ENCODE results near the gene CRB3. TPM values are rescaled to one million over a fixed set of nuclear protein-coding genes. Genes with fewer than 3 reads are reported as not detected.

The CRB3 gene
- total and polyA plus RNA-seq, 9 of the 15 experiments (the other 6 are each of a cell fraction or from before 2014, with no cell fraction given) = 0.49 TPM; not detected in 8

DNA sequence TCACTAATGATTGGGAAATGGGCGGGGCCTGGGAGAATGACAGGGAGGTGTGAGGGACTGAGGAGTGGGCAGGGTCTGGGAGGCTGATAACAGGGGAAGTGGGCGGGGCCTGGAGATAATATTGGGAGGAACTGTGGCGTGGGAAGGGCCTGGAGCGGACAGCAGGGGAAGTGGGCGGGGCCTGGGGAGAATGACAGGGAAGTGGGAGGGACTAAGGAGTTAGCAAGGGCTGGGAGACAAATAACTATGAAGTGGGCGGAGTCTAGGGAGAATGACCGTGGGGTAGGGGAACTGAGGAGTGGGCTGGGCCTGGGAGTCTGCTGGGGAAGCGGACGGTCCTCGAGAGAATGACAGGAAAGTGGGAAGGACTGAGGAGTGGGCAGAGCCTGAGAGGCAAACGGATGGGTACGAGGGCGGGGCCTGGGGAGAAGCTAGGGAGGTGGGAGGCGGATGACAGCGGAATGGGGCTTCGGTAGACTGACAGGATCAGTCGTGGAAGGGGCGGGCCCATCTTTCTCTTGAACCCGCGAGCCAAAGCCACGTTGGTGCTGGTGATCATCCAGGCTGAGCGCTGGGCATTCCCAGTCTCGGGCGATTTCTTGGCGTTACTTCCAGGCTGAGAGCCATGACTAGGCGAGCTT, 52.1 kb downstream of the CRB3 start (continued):
- peak in 1 of 2 experiments; percentile 54; a peak in 1 of 4 replicates for TF ChIP-seq MAZ (CRISPR knock-in tag; conservative IDR thresholded peaks at IDR 0.05 in 1 of 2, IDR thresholded peaks at IDR 0.05 in 1 of 2)
- TF ChIP-seq CHD2 (IDR thresholded peaks at IDR 0.05; ENCODE audit: low read depth, low read length) = 0 out of 2 replicates have a peak, but pooled peaks have one; percentile 8
- no peak for TF ChIP-seq TAF15 (IDR thresholded peaks at IDR 0.05; ENCODE audit: low read depth, low read length)
- TF ChIP-seq HDGF (IDR thresholded peaks at IDR 0.05) = peak; percentile 96
- peak; percentile 72 for TF ChIP-seq POLR2A (conservative IDR thresholded peaks at IDR 0.05)
- TF ChIP-seq CREM (IDR thresholded peaks at IDR 0.05; ENCODE audit: low read depth) = peak; percentile 11
- TF ChIP-seq, protein P1, sequence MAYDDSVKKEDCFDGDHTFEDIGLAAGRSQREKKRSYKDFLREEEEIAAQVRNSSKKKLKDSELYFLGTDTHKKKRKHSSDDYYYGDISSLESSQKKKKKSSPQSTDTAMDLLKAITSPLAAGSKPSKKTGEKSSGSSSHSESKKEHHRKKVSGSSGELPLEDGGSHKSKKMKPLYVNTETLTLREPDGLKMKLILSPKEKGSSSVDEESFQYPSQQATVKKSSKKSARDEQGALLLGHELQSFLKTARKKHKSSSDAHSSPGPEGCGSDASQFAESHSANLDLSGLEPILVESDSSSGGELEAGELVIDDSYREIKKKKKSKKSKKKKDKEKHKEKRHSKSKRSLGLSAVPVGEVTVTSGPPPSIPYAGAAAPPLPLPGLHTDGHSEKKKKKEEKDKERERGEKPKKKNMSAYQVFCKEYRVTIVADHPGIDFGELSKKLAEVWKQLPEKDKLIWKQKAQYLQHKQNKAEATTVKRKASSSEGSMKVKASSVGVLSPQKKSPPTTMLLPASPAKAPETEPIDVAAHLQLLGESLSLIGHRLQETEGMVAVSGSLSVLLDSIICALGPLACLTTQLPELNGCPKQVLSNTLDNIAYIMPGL (CRISPR knock-in tag; IDR thresholded peaks at IDR 0.05) = peak; percentile 49; the same call in 1 of the 2 replicates
- TF ChIP-seq CCNT2 (IDR thresholded peaks at IDR 0.05; ENCODE audit: borderline replicate concordance, extremely low read depth, insufficient read length, low read depth, low read length) = peak; percentile 28
- no peak for TF ChIP-seq TAL1 (IDR thresholded peaks at IDR 0.05)
- TF ChIP-seq ZNF12 (CRISPR knock-in tag; IDR thresholded peaks at IDR 0.05) = 0 out of 2 replicates have a peak, but pooled peaks have one; percentile 1
- peak; percentile 83 for TF ChIP-seq SP1 (CRISPR knock-in tag; IDR thresholded peaks at IDR 0.05)
- TF ChIP-seq ATF1 (CRISPR knock-in tag; IDR thresholded peaks at IDR 0.05) = no peak
- TF ChIP-seq ATF1 (tag; IDR thresholded peaks at IDR 0.05) = 0 out of 2 replicates have a peak, but pooled peaks have one; percentile 15
- TF ChIP-seq OTX1 (CRISPR knock-in tag; IDR thresholded peaks at IDR 0.05) = peak; percentile 93
- no peak for TF ChIP-seq PHF8 (IDR thresholded peaks at IDR 0.05; ENCODE audit: borderline replicate concordance, low read length)
- TF ChIP-seq, protein P2, sequence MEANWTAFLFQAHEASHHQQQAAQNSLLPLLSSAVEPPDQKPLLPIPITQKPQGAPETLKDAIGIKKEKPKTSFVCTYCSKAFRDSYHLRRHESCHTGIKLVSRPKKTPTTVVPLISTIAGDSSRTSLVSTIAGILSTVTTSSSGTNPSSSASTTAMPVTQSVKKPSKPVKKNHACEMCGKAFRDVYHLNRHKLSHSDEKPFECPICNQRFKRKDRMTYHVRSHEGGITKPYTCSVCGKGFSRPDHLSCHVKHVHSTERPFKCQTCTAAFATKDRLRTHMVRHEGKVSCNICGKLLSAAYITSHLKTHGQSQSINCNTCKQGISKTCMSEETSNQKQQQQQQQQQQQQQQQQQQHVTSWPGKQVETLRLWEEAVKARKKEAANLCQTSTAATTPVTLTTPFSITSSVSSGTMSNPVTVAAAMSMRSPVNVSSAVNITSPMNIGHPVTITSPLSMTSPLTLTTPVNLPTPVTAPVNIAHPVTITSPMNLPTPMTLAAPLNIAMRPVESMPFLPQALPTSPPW (CRISPR knock-in tag; IDR thresholded peaks at IDR 0.05) = peak; percentile 41; the same call in 1 of the 2 replicates
- TF ChIP-seq, protein P3, sequence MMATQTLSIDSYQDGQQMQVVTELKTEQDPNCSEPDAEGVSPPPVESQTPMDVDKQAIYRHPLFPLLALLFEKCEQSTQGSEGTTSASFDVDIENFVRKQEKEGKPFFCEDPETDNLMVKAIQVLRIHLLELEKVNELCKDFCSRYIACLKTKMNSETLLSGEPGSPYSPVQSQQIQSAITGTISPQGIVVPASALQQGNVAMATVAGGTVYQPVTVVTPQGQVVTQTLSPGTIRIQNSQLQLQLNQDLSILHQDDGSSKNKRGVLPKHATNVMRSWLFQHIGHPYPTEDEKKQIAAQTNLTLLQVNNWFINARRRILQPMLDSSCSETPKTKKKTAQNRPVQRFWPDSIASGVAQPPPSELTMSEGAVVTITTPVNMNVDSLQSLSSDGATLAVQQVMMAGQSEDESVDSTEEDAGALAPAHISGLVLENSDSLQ (IDR thresholded peaks at IDR 0.05) = peak; percentile 98
- TF ChIP-seq, protein P4, sequence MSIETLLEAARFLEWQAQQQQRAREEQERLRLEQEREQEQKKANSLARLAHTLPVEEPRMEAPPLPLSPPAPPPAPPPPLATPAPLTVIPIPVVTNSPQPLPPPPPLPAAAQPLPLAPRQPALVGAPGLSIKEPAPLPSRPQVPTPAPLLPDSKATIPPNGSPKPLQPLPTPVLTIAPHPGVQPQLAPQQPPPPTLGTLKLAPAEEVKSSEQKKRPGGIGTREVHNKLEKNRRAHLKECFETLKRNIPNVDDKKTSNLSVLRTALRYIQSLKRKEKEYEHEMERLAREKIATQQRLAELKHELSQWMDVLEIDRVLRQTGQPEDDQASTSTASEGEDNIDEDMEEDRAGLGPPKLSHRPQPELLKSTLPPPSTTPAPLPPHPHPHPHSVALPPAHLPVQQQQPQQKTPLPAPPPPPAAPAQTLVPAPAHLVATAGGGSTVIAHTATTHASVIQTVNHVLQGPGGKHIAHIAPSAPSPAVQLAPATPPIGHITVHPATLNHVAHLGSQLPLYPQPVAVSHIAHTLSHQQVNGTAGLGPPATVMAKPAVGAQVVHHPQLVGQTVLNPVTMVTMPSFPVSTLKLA (conservative IDR thresholded peaks at IDR 0.05) = peak; percentile 62 to 70; a peak in 1 of 4 replicates
- TF ChIP-seq SRSF9 (IDR thresholded peaks at IDR 0.05; ENCODE audit: borderline replicate concordance, low read depth, low read length) = no peak
- TF ChIP-seq TRIM24 (IDR thresholded peaks at IDR 0.05) = no peak
- 0 out of 2 replicates have a peak, but pooled peaks have one; percentile 43 for TF ChIP-seq ZBTB7A (IDR thresholded peaks at IDR 0.05; ENCODE audit: borderline replicate concordance, control insufficient read depth, low read depth, low read length)

All from K562 (cell line).